ENCODE results near the gene PLA2G2D.

Gene PLA2G2D

DNA sequence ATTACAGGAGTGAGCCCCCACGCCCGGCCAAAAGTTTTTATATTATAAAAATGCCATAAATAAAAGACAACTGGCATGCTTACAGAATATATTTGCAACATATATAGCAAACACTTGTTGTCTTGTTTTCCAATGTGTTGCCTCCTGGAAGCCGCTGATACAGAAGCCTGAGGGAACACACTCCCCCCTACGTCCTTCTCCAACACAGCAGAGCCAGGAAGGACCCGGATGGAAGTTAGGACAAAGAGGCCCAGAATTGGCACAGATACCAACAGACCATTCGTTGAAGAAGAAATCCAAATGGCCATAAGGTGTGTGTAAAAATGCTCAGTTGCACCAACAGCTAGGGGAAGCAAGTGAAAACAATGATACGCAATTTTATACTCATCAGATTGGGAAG, 50.6 kb downstream of the PLA2G2D start:
- DNase-seq (ENCODE audit: low read depth in 2 of 2): no peak

DNA sequence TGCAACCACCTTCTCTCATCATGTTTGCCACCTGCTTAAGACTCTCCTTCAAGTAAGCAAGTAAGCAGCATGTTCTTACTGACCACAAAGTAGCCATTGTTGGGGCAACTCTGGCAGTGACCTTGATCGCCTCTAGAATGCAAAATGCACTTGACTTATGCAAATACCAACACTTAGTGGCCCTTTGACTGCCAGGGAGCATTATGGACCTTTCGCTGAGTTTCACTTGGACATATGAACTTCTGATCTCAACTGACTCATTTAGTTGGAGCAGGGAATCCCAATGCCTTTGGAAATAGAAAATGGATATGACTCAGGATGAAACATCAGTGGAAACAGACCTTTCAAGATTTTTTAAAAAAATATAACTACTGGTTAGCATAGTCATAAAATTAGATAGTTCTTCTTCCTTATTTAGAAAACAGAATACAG, 55.5 kb downstream of the PLA2G2D start:
- DNase-seq (ENCODE audit: low read depth in 2 of 2): no peak

Data from stimulated activated CD8-positive, alpha-beta memory T cell treated with anti-CD3 and anti-CD28 coated beads, Interleukin-7, amount 100 ng/mL, for 4 hours (primary cell).